Fibroblast of lung (primary cell): ENCODE measurements around the gene POT1.

Source experiments
- CTCF ChIP-seq, 2 donors: IDR thresholded peaks in 1 of 2; conservative IDR thresholded peaks in 1 of 2; 1 replicate in 1 of 2; 2 replicates in 1 of 2; pipeline ENCODE4 v1.5.1; 2011 to 2012; ENCODE audit warnings: low read length in 2 of 2, control low read depth in 1 of 2, inconsistent platforms in 1 of 2, low read depth in 1 of 2, mild to moderate bottlenecking in 1 of 2
- EZH2 ChIP-seq: IDR thresholded peaks from 2 replicates; pipeline ENCODE4 v1.5.1; 2012; ENCODE audit warnings: low read length, control low read depth, mild to moderate bottlenecking; ENCODE audit errors: missing control alignments

DNA sequence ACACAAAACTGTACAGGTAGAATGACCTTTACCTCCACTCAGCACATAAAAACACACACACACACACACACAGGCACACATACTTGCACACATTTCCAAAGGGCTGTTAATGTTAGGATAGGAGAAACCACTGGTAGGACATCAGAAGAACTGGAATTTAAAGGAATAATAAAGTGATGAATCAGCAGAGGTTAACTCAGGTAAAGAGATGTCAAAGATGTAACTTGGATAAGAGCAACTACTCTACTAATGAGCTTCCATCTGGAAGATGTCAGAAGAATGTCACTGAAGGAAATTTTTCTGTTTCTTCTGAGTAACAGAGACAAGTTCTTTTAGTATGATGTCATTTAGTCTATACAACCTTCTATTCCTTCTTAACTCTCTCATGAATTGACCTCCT is 137.6 kb downstream of the POT1 start:
- TF ChIP-seq CTCF (conservative IDR thresholded peaks at IDR 0.05 in 1 of 2, IDR thresholded peaks at IDR 0.05 in 1 of 2; ENCODE audit: low read depth in 1 of 2, low read length in 2 of 2) (no peak), EZH2 (no peak)
